Cardiac muscle cell (in vitro differentiated cells and primary cell): Measurements from ENCODE around the gene ZNF316. TPM values are rescaled to one million over a fixed set of nuclear protein-coding genes. Genes with fewer than 3 reads are reported as not detected.

Experiments
- DNase-seq, 2 donors: peaks; one replicate each; pipeline versions ENCODE4 v3.0.0 to v3.0.0-alpha.2; 2010 to 2017; ENCODE audit warnings: low read depth in 1 of 2, low spot score in 1 of 2
- H3K27ac ChIP-seq: fragments of 200-600 bp; sonication (generic); 2 replicates; pipeline ENCODE4 v1.5.1; 2016
- H3K27me3 ChIP-seq: fragments of 200-600 bp; sonication (generic); 2 replicates; pipeline ENCODE4 v1.6.0; 2016; ENCODE audit warnings: control low read depth
- H3K36me3 ChIP-seq: fragments of 200-600 bp; sonication (generic); 2 replicates; pipeline ENCODE4 v1.5.1; 2016; ENCODE audit warnings: control low read depth
- H3K4me1 ChIP-seq: fragments of 200-600 bp; sonication (generic); 2 replicates; pipeline ENCODE4 v1.8.1; 2017; ENCODE audit warnings: low read depth, mild to moderate bottlenecking, mixed run types
- H3K4me3 ChIP-seq: fragments of 200-600 bp; sonication (generic); 2 replicates; pipeline ENCODE4 v1.5.1; 2016; ENCODE audit warnings: mild to moderate bottlenecking
- H3K9me3 ChIP-seq: fragments of 200-600 bp; sonication (generic); 2 replicates; pipeline ENCODE4 v1.5.1; 2017; ENCODE audit warnings: low read depth, mild to moderate bottlenecking, control low read depth
- polyA plus RNA-seq: library from polyadenylated mRNA; unstranded; fragments of >200 nt; fragmentation: Nextera tagmentation; extraction: Ambion mirVana; gene quantifications from 2 replicates; pipeline ENCODE4 v1.2.1, GENCODE V29; 2016
- total RNA-seq: library from RNA; depleted of rRNA; stranded (reverse); fragments of >200 nt; gene quantifications from 2 replicates; pipeline ENCODE4 v1.2.3, GENCODE V29; 2016
- TF ChIP-seq, protein P1 (sequence below): IDR thresholded peaks from 2 replicates; pipeline ENCODE4 v1.5.1; 2012; ENCODE audit warnings: low read depth, mild to moderate bottlenecking, low read length

Gene ZNF316
- total and polyA plus RNA-seq, 2 experiments from 2014 or later = 24.9 to 40.6 TPM

DNA sequence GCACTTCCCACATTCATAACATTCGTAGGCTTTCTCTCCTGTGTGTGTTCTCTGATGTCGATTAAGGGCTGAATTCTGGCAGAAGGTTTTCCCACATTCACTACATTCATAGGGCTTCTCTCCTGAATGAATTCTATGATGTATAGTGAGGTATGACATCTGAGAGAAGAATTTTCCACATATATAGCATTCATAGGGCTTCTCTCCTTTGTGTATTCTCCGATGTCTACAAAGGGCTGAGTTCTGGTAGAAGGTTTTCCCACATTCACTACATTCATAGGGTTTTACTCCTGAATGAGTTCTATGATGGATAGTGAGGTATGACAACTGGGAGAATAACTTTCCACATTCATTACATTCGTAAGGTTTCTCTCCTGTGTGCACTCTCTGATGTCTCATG lies 54.0 kb downstream of the ZNF316 start:
- no peaks in the 10 kb centered on the region for H3K4me1 ChIP-seq
- H3K4me3 ChIP-seq = no peak overlapping the region
- TF ChIP-seq, protein P1, sequence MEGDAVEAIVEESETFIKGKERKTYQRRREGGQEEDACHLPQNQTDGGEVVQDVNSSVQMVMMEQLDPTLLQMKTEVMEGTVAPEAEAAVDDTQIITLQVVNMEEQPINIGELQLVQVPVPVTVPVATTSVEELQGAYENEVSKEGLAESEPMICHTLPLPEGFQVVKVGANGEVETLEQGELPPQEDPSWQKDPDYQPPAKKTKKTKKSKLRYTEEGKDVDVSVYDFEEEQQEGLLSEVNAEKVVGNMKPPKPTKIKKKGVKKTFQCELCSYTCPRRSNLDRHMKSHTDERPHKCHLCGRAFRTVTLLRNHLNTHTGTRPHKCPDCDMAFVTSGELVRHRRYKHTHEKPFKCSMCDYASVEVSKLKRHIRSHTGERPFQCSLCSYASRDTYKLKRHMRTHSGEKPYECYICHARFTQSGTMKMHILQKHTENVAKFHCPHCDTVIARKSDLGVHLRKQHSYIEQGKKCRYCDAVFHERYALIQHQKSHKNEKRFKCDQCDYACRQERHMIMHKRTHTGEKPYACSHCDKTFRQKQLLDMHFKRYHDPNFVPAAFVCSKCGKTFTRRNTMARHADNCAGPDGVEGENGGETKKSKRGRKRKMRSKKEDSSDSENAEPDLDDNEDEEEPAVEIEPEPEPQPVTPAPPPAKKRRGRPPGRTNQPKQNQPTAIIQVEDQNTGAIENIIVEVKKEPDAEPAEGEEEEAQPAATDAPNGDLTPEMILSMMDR = no peak
- peaks cover 86% of the 10 kb centered on the region for H3K36me3 ChIP-seq
- H3K27ac ChIP-seq = no peak overlapping the region
- H3K27me3 ChIP-seq = no peaks in the 10 kb centered on the region
- no peak for DNase-seq
- peaks cover 26% of the 10 kb centered on the region for H3K9me3 ChIP-seq

DNA sequence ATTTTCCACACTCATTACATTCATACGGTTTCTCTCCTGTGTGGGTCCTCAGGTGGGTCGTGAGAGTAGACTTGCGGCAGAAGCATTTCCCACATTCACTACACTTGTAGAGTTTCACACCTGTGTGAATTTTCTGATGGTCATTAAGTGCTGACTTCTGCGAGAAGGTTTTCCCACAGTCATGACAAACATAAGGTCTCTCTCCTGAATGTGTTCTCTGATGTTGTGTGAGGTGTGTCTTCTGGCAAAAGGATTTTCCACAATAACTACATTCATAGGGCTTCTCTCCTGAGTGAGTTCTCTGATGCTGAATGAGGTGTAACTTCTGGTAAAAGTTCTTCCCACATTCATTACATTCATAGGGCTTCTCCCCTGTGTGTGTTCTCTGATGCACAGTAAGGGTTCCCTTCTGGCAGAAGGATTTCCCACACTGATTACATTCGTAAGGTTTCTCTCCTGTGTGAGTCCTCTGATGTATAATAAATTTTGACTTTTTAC lies 54.5 kb downstream of the ZNF316 start:
- H3K9me3 ChIP-seq = peaks cover 26% of the 10 kb centered on the region
- H3K4me1 ChIP-seq = no peaks in the 10 kb centered on the region
- H3K27me3 ChIP-seq = no peaks in the 10 kb centered on the region
- no peak overlapping the region for H3K4me3 ChIP-seq
- peaks cover 92% of the 10 kb centered on the region for H3K36me3 ChIP-seq
- no peak for DNase-seq
- TF ChIP-seq, protein P1 = no peak
- no peak overlapping the region for H3K27ac ChIP-seq

DNA sequence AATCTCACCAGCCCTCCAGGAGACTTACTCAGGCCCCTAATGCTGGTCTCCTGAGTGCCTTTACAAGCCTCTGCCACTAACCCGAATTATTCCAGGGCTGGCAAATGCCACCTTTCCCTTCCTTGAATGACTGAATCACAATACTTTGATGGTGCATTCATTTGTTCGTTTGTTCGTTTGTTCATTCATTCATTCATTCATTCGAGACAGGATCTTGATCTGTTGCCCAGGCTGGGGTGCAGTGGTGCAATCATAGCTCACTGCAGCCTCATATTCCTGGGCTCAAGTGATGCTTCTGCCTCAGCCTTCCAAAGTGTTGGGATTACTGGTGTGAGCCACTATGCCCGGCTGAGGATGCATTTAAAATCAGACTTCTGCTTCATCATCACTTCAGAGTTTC lies 63.7 kb downstream of the ZNF316 start:
- no peaks in the 10 kb centered on the region for H3K27me3 ChIP-seq
- H3K36me3 ChIP-seq = peaks cover 48% of the 10 kb centered on the region
- DNase-seq = no peak
- peaks cover 11% of the 10 kb centered on the region for H3K4me1 ChIP-seq
- H3K4me3 ChIP-seq = no peak overlapping the region
- no peak overlapping the region for H3K27ac ChIP-seq
- TF ChIP-seq, protein P1 = no peak
- H3K9me3 ChIP-seq = peaks cover 2% of the 10 kb centered on the region

DNA sequence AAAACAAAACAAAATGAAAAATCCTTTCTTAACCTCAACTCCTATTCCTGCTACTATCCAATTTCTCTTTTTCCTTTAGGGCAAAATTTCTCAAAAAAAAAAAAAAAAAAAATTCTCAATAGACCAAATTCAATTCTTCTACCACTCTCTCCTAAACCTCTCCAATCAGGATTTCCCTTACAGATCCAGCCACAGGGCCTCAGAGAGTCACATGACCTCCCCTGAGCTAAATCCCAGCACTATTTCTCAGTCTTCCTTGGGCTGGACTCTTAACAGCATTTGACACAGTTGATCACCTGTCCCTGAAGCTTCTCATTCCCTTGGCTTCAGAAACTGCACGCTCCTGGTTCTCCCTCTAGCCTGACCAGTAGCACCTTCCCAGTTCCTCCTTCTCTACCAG lies 64.7 kb downstream of the ZNF316 start:
- no peak overlapping the region for H3K27ac ChIP-seq
- no peak overlapping the region for H3K4me3 ChIP-seq
- no peaks in the 10 kb centered on the region for H3K27me3 ChIP-seq
- TF ChIP-seq, protein P1 = no peak
- peaks cover 37% of the 10 kb centered on the region for H3K36me3 ChIP-seq
- peaks cover 11% of the 10 kb centered on the region for H3K4me1 ChIP-seq
- H3K9me3 ChIP-seq = peaks cover 2% of the 10 kb centered on the region
- no peak for DNase-seq

Other genes with a start within 250 kb of the ZNF316 start
- gene DAGLB, start 189.4 kb upstream of the ZNF316 start, total RNA-seq = 20.9 and 22.3 TPM in 2 replicates
- 18.9 and 27.0 TPM in 2 replicates for gene DAGLB, start 189.4 kb upstream of the ZNF316 start, polyA plus RNA-seq
- gene KDELR2, start 153.2 kb upstream of the ZNF316 start, total RNA-seq = 46.9 and 60.4 TPM in 2 replicates
- 130 and 160 TPM in 2 replicates for gene KDELR2, start 153.2 kb upstream of the ZNF316 start, polyA plus RNA-seq
- gene GRID2IP, start 85.9 kb upstream of the ZNF316 start, total RNA-seq = 0.07 and 0.24 TPM in 2 replicates
- gene GRID2IP, start 85.9 kb upstream of the ZNF316 start, polyA plus RNA-seq = 0.06 and 0.11 TPM in 2 replicates
- gene ZDHHC4, start 59.9 kb upstream of the ZNF316 start, total RNA-seq = 51.7 and 81.3 TPM in 2 replicates
- gene ZDHHC4, start 59.9 kb upstream of the ZNF316 start, polyA plus RNA-seq = 108 and 110 TPM in 2 replicates
- 28.5 and 37.8 TPM in 2 replicates for gene INTS15, start 47.3 kb upstream of the ZNF316 start, total RNA-seq
- gene INTS15, start 47.3 kb upstream of the ZNF316 start, polyA plus RNA-seq = 25.9 and 27.0 TPM in 2 replicates
- 31.3 and 32.2 TPM in 2 replicates for gene ZNF853, start 21.7 kb upstream of the ZNF316 start, total RNA-seq
- 16.8 and 20.8 TPM in 2 replicates for gene ZNF853, start 21.7 kb upstream of the ZNF316 start, polyA plus RNA-seq
- gene ZNF12, start 69.6 kb downstream of the ZNF316 start, total RNA-seq = 24.1 and 31.6 TPM in 2 replicates
- 16.8 and 31.5 TPM in 2 replicates for gene ZNF12, start 69.6 kb downstream of the ZNF316 start, polyA plus RNA-seq
- gene RSPH10B2, start 116.8 kb downstream of the ZNF316 start, total RNA-seq = 0.25 and 0.69 TPM in 2 replicates
- gene RSPH10B2, start 116.8 kb downstream of the ZNF316 start, polyA plus RNA-seq = not detected in 2 replicates
- 19.8 and 26.6 TPM in 2 replicates for gene CCZ1B, start 189.0 kb downstream of the ZNF316 start, total RNA-seq
- 32.9 and 36.5 TPM in 2 replicates for gene CCZ1B, start 189.0 kb downstream of the ZNF316 start, polyA plus RNA-seq